Stimulated activated CD8-positive, alpha-beta memory T cell treated with anti-CD3 and anti-CD28 coated beads, Interleukin-12 subunit alpha, Interleukin-12 subunit beta, amount 100 ng/mL, for 1 hour (primary cell): ENCODE data around the gene CGB3.

ENCODE experiments used
- DNase-seq: peaks from one replicate; pipeline ENCODE4 v3.0.0-alpha.2; 2020; ENCODE audit warnings: low read depth

Gene CGB3

GRCh38 chr19:49016067-49016839 lies 7.9 kb downstream of the CGB3 start:
- DNase-seq = no peak

DNA sequence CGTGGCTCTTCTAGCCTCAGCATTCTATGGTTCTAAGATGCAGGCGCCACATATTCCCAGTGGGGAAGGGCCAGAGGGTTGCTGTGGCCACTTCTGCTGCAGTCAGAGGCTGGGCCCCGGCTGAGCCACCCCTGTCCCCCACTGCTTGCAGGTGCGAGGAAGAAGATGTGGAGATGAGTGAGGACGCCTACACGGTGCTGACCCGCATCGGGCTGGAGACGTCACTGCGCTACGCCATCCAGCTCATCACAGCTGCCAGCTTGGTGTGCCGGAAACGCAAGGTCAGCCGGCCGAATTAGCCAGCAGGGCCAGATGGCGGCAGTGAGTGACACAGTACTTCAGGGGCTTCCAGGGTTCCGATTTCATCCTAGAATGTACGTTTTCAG lies 9.3 kb downstream of the CGB3 start:
- DNase-seq = no peak

DNA sequence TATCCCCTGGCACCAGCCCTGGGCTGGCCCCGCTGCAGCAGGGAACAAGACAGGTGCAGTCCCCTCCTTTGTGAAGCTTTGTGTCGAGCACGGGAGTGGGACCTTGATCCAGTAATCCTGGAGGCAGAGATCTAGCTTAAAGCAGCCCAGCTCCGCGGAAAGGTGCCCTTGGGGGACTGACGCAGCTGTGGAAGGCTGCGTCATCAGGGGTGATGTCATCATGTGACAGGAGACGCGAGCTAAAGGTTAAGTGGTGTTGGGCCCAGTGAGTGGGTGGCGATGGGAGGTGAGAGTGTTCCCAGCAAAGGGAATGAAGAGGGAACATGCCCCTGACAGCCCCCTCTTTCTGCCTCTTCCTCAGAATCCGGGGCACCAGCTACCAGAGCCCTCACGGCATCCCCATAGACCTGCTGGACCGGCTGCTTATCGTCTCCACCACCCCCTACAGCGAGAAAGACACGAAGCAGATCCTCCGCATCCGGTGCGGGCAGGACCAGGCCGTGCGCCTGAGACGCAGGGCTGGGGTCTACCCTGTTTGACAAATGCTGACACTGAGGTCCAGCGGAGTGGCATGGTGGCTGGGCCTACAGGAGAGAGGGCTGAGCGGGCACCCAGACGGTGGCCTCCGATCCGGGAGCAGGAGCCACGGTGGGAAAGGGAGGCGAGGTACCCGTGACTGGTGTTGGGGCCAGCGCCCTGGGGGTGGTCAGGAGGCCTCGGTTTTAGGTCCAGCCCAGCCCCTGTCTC lies 9.8 kb downstream of the CGB3 start:
- DNase-seq = no peak

GRCh38 chr19:49011194-49011593 lies 12.9 kb downstream of the CGB3 start:
- DNase-seq = no peak

DNA sequence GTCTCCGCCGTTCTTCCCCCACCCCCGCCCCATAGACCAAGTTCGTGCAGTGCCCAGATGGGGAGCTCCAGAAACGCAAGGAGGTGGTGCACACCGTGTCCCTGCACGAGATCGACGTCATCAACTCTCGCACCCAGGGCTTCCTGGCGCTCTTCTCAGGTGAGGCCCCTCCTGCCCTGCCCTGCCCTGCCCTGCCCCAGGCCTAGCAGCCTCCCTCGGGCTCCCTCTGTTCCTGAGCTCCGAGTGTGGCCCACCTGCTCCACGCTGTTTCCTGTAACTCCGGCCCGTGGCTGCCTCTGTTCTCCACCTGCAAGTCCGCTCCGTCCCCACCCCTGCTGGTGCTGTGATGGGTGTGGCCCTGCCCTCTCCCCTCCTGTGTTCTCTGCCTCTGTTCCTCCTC lies 13.7 kb downstream of the CGB3 start:
- no peak for DNase-seq

- DNase-seq = no peak
These were observed 14.3 kb downstream of the CGB3 start for GRCh38 chr19:49009828-49010227.

DNA sequence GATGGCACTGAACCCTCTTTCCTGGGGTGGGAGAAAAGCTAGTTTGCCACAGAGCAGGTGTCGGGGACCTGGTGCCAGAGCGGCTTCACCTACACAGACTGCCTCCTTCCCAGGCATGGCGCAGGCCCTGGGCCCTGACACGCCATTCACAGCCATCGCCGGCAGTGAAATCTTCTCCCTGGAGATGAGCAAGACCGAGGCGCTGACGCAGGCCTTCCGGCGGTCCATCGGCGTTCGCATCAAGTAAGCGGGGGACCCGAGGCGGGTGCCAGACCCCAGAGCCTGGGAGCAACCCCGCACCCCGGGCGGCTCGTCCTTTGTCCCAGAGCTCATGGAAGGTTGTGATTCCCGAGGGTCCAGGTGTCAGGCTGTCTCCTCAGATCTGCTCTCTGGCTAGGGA lies 17.2 kb downstream of the CGB3 start:
- no peak for DNase-seq

DNA sequence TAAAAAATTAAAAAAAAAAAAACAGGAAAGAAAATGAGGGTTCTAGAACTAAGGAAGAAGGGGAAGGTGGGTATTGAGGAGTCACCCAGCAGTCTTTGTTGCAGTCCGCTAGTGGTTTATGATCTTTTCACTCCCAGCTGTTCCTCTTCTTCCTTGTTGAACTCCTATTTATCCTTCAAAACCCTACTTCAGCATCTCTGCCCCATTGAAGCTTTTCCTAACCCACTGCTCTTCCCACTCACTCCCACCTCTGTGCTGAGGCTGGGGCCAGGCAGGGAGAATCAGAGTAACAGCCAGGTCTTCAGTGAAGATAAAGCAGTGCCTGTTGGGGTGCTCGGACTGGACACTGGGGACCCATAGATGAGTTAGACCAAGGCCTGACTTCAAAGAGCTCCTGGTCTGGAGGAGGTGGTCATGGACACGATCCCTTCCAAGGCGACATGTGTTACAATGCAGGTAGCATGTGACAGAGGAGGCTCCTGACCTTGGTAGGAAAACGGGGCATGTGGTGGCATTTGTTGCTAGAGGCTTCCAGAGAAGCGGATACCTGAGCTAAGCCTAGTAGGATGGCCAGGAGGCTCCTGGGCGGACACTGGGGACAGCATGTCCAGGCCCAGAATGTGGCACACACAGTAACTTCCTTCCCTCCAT lies 19.0 kb downstream of the CGB3 start:
- no peak for DNase-seq

GRCh38 chr19:49004133-49004532 lies 20.0 kb downstream of the CGB3 start:
- DNase-seq = no peak

DNA sequence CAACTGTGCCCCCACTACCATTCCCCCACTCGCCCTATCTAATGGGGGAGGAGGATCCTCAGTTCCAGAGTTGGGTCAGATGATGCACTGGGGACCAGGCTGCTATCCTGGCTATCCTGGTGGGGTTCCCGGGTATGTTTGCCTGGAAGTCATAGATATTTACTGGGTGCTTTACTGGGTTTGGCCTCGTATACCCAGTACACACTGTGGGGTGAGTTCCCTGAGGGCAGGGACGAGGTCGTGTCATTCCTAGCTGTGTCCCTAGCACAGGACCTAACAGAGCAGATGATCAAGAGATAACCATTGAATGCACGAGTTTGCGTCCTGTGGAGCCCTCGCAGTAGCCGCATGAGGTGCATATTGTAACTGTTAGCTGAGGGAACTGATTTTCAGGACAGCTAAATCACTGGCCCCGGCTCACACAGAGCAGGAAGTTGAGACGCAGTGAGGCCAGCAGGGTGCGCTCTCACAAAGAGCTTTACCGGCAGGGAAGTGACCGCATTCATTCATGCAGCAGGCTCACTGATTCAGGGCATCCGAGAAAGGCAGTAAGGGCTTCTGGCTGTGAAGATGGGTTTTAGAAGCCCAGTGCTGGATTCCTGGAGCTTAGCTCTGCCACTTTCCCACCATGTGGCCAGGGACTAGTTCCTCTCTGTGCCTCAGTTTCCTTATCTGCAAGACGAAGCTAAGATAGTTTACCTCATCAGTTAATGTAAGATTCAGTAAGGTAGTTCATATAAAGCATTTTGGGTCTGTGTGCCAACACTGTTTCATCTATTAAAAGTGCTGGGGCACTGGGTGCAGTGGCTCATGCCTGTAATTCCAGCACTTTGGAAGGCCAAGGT lies 24.4 kb downstream of the CGB3 start:
- peak; percentile 46 for DNase-seq

GRCh38 chr19:48997972-48998371 lies 26.2 kb downstream of the CGB3 start:
- DNase-seq = no peak

DNA sequence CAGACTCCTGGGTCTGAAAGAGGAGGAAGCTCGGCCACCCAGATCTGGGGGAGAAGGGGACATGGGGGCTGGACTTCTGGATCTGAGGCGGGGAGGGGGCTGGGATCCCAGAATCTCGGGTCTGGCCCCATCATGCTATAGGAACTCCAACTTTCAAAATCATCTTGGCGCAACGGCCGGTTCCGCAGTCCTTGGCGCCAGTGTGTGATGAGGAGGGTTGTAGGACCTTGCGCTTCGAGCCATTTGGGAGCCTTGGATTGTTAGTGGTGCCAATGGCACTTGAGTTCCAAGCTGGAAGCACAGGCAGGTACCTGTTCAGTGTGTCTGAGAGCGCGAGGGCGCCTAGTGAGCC lies 30.1 kb downstream of the CGB3 start:
- DNase-seq = no peak

DNA sequence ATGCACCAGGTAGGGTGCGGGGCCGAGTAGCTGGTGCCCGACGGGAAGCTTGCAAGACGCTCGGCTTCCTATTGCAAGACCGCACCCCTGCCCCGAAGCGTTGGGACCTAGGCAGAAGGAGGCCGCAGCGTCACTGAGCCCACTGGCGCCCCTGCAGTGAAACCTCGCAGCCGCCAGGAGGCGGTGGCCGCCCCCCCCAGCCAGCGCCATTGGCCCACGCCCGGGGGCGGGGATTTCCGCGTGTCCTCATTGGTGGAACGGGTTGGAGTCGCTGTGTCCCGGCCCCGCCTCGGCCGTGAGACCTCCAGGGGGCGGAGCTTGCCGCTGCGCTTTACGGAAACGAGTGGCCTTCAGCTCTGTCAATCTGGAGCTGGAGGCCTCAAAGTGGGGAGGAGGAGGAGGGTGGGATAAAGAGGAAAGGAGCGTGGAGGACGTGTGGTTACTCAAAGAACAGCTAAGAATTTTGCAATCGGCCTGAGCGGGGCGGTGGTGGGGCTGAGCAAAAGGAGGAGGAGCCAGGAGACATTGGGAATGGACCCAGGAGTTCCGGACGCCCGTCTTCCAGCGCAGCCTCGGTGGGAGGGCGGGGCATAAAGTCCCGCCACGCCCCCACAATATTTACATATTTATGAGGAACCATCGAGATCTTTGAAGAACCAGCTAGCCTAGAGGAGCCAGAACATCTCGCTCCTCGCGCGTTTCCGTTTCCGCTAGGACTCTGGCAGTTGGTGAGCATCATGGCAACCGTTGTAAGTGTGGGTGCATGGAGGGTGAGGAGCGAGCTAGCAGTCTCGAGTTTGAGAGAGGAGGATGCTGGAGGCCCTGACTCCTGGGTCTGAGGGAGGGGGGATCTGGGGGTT lies 30.7 kb downstream of the CGB3 start, which contains the start of the genes GYS1 and RUVBL2:
TSS of gene GYS1 (minus strand) at position 135 of the 860 bp plus-strand sequence. CDS start 197 bp downstream, outside the sequence.
TSS of gene RUVBL2 (plus strand) at position 713 of the 860 bp plus-strand sequence. CDS start at position 738, 25 bp downstream.
- peak; percentile 98 for DNase-seq

DNA sequence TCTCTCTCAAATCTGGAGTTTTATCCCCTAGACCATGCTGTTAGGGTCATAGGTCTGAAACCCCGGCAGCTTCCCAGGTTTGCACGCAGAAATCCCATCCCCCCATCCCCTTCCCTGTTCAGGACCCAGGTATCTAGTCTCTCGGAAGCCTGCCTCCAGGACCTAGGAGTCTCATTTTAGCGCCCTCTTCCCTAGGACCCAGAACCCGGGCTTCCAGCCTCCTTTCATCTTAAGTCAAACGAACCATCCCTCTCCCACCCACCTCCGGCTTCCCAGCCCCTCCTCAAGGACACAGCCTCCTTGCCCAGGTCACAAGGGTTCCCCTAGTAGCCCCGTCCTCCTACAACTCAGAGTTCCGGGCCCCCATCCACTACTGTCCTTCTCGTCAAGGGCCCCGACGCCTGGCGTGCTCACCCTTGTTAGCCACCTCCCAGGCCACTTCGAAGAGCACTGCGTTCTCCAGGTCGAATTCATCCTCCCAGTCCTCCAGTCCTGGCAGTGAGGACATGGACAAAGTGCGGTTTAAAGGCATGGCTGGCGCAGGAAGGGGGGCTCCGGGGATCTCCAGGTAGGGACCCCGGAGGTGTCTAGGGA lies 31.5 kb downstream of the CGB3 start:
- no peak for DNase-seq

DNA sequence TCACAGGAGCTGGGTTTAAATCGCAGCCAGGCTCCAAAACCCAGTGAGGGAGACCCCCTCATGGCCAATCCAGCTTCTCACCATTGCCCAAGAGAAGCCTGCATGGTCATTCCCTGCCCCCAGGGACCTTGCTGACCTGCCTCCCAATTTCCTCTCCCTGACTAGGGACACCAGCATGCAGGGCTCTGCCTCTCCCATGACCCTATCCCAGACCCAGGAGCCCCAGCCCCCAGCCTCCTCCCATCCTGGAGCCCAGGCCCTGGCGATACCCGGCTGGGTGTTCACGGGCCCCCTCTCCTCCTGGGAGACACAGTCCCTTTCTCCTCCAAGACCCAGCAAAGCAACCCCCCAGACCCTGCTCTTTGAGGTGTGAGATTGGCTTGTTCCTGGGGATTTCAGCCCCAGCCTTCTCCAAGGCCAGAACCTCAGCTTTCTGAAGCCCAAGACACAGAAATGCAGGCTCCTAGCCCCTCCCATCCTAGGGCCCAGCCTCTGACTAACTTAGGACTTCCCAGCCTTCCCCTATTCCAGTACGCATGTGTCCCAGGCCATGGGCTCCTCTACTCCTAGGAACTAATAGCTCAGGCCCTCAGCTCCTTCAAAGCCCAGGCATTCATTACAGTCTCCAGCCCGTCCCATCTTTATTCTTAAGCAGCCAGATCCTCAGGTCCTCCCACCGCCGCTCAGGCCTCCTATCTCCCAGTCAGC lies 32.1 kb downstream of the CGB3 start:
- no peak for DNase-seq

DNA sequence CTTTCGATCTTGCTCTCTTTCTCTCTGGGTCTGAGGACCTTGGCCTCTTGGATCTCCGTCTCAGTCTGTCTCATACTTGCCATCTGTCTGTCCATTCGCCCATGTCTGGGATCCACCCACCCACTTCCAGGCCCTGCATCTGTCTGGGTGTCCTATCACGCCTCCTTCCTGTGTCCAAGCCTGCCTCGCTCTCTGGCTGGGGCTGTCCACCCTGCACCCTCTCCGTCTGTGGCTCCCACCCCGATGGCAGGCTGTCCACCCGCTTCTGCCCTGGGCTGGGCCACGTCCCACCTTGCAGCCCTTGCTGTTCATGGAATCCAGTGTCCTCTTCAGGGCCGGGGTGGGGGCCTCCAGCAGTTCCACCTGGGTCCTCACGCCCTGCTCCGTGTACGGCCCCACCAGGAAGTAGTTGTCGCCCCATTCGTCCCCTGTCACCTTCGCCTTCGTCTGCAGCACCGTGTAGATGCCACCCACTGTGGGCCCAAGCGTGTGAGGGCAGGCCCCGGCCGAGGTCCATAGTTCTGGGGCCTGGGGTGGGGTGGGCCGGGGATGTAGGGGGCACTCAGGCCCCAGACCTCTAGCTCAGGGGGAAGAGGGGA lies 33.0 kb downstream of the CGB3 start:
- DNase-seq = no peak

DNA sequence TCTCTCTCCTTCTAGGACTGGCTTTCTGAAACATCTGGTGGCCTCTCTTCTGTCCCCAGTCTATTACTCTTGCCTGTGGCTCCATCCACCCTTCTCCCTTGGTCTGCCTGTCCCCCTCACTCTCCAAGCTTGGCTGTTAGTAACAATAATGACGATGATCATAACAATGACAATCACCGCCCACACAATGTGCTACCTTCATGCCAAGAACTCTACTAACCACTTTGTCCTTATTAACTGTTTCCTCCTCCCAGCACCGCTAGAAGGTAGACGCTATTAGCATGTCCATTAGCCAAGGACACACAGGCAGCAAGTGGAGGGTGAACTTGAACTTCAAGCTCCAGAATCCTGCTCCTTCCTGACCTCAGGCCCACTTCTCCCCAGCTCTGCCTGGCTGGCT lies 33.7 kb downstream of the CGB3 start:
- no peak for DNase-seq

DNA sequence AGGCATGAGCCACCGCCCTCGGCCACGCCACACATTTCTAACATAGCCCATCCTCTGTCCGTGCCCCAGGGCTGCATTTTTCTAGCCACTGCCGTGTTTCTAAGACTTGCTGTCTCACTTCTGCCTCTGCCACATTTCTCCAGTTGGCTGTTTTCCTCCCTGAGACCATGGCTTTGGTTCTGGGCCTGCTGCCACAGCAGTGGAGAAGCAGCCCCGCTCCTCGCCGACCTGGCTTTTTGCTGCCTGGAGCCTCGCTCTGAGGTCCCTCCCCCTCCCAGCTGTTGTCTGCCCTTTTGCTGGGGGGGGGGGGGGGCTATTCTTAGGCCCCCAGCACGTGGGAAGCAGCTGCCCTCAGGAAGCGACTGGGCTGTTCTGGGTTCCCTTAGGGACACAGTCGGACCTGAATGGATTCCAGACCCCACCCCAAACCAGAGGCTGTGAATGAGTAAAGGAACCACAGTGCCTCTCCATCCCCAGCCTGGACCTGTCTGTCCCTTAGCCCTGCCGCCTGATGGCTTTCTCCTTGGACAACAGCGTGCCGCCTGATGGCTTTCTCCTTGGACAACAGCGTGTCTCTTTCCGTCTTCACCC lies 34.3 kb downstream of the CGB3 start:
- DNase-seq = no peak

DNA sequence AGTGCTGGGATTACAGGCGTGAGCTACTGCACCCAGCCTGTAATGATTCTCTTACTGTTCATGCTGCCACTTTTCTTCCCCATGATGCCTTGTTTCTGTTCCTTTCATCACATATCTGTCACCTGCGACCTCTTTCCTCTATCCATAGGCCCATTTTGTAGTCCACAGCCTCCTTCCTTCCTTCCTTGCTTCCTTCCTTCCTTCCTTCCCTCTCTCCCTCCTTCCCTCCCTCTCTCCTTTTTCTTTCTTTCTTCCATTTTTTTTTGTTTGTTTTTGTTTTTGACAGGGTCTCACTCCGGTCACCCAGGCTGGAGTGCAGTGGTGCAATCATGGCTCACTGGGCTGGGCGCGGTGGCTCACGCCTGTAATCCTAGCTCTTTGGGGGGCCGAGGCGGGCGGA lies 35.3 kb downstream of the CGB3 start:
- no peak for DNase-seq
